HAP-1 (cell line): ENCODE measurements around the gene NOP56.

Experiments used
- DNase-seq, 2 experiments: peaks; one replicate each; pipeline ENCODE4 v3.0.0-alpha.2; 2016 to 2020; ENCODE audit warnings: low spot score in 2 of 2
- H3K27me3 ChIP-seq: fragments of 250-450 bp; sonication (Bioruptor Pico); 2 replicates; pipeline ENCODE4 v1.5.1; 2020; ENCODE audit warnings: low read depth, mild to moderate bottlenecking, moderate library complexity
- H3K36me3 ChIP-seq: fragments of 250-450 bp; sonication (Bioruptor Pico); replicated peaks from 2 replicates; pipeline ENCODE4 v1.5.1; 2020; ENCODE audit warnings: mild to moderate bottlenecking
- H3K4me1 ChIP-seq: fragments of 250-450 bp; sonication (Bioruptor Pico); 2 replicates; pipeline ENCODE4 v1.5.1; 2020; ENCODE audit warnings: mild to moderate bottlenecking
- H3K4me3 ChIP-seq: fragments of 250-450 bp; sonication (Bioruptor Pico); 2 replicates; pipeline ENCODE4 v1.5.1; 2020; ENCODE audit warnings: mild to moderate bottlenecking, moderate library complexity
- H3K9me3 ChIP-seq: fragments of 250-450 bp; sonication (Bioruptor Pico); 2 replicates; pipeline ENCODE4 v1.5.1; 2020; ENCODE audit warnings: mild to moderate bottlenecking, moderate library complexity
- in situ Hi-C: fragments of 300-500 bp; cut with MboI; formaldehyde crosslinking; loops from 3 replicates; pipeline ENCODE4 v1.14.3; 2020; ENCODE audit warnings: low sequenced_read_pairs, inconsistent platforms, mixed read lengths

The NOP56 gene

GRCh38 chr20:2654831-2655230, 2.4 kb downstream of the NOP56 start:
- Histone ChIP-seq H3K27me3 (no peaks in the 10 kb centered on the region), H3K4me3 (peak overlapping the region; percentile 97), H3K9me3 (no peaks in the 10 kb centered on the region), H3K4me1 (peaks cover 16% of the 10 kb centered on the region), H3K36me3 (peaks cover 74% of the 10 kb centered on the region)
- DNase-seq, result no peak
- in situ Hi-C loops, result no loop called here

GRCh38 chr20:2655331-2656116, 3.1 kb downstream of the NOP56 start:
- peak in 1 of 2 experiments; percentile 13 for DNase-seq
- H3K27me3 ChIP-seq, result no peaks in the 10 kb centered on the region
- no peak overlapping the region for H3K4me3 ChIP-seq
- peaks cover 81% of the 10 kb centered on the region for H3K36me3 ChIP-seq
- in situ Hi-C loops, result no loop called here
- peaks cover 13% of the 10 kb centered on the region for H3K4me1 ChIP-seq
- no peaks in the 10 kb centered on the region for H3K9me3 ChIP-seq

GRCh38 chr20:2656471-2657117, 4.2 kb downstream of the NOP56 start:
- Histone ChIP-seq H3K4me3 (no peak overlapping the region), H3K4me1 (peaks cover 10% of the 10 kb centered on the region), H3K9me3 (no peaks in the 10 kb centered on the region), H3K27me3 (no peaks in the 10 kb centered on the region), H3K36me3 (peaks cover 87% of the 10 kb centered on the region)
- in situ Hi-C loops, result no loop called here
- DNase-seq, result peak in 1 of 2 experiments; percentile 25

GRCh38 chr20:2657241-2657640, 4.8 kb downstream of the NOP56 start:
- Histone ChIP-seq H3K4me1 (peaks cover 10% of the 10 kb centered on the region), H3K36me3 (peaks cover 90% of the 10 kb centered on the region), H3K4me3 (no peak overlapping the region), H3K9me3 (no peaks in the 10 kb centered on the region), H3K27me3 (no peaks in the 10 kb centered on the region)
- peak in 1 of 2 experiments; percentile 22 for DNase-seq
- in situ Hi-C loops, result no loop called here

GRCh38 chr20:2657674-2658073, 5.2 kb downstream of the NOP56 start:
- H3K4me3 ChIP-seq, result no peak overlapping the region
- H3K9me3 ChIP-seq, result no peaks in the 10 kb centered on the region
- no peak for DNase-seq
- no peaks in the 10 kb centered on the region for H3K27me3 ChIP-seq
- peaks cover 92% of the 10 kb centered on the region for H3K36me3 ChIP-seq
- H3K4me1 ChIP-seq, result peaks cover 10% of the 10 kb centered on the region
- in situ Hi-C loops, result no loop called here

GRCh38 chr20:2658414-2659354, 6.3 kb downstream of the NOP56 start:
- peaks cover 14% of the 10 kb centered on the region for H3K4me1 ChIP-seq

GRCh38 chr20:2659547-2659946, 7.1 kb downstream of the NOP56 start:
- H3K27me3 ChIP-seq, result no peaks in the 10 kb centered on the region
- peaks cover 11% of the 10 kb centered on the region for H3K4me1 ChIP-seq
- no peak overlapping the region for H3K4me3 ChIP-seq
- H3K36me3 ChIP-seq, result peaks cover 75% of the 10 kb centered on the region
- H3K9me3 ChIP-seq, result no peaks in the 10 kb centered on the region
- DNase-seq, result peak in 1 of 2 experiments; percentile 15
- in situ Hi-C loops, result no loop called here

More at GRCh38 chr20:2658414-2659354, 6.3 kb downstream of the NOP56 start:
- peak; percentile 32 to 50 for DNase-seq
- no peak overlapping the region for H3K4me3 ChIP-seq
- in situ Hi-C loops, result no loop called here
- no peaks in the 10 kb centered on the region for H3K9me3 ChIP-seq
- no peaks in the 10 kb centered on the region for H3K27me3 ChIP-seq
- peaks cover 83% of the 10 kb centered on the region for H3K36me3 ChIP-seq

- no peak for DNase-seq
- in situ Hi-C loops, result no loop called here
- H3K27me3 ChIP-seq, result 0 out of 2 replicates have a peak, but pooled peaks cover 3% of the 10 kb centered on the region
- no peaks in the 10 kb centered on the region for H3K9me3 ChIP-seq
- H3K4me3 ChIP-seq, result peak overlapping the region; percentile 82
- peaks cover 10% of the 10 kb centered on the region for H3K4me1 ChIP-seq
- peaks cover 36% of the 10 kb centered on the region for H3K36me3 ChIP-seq
Measured at GRCh38 chr20:2663364-2663886, 11.0 kb downstream of the NOP56 start.

- in situ Hi-C loops, result no loop called here
- Histone ChIP-seq H3K27me3 (peaks cover 3% of the 10 kb centered on the region; the same call in 1 of the 2 replicates), H3K36me3 (peaks cover 29% of the 10 kb centered on the region), H3K4me3 (peak within 1 kb of the TSS; percentile 82), H3K4me1 (peaks cover 10% of the 10 kb centered on the region), H3K9me3 (no peaks in the 10 kb centered on the region)
- peak; percentile 86 to 90 for DNase-seq
Measured at GRCh38 chr20:2663887-2664719, 11.7 kb downstream of the NOP56 start, which contains the start of gene IDH3B. IDH3B (minus strand) TSS chr20:2664216; CDS start chr20:2664188, 28 bp downstream.

GRCh38 chr20:2671977-2672376, 19.5 kb downstream of the NOP56 start:
- DNase-seq, result peak in 1 of 2 experiments; percentile 27

GRCh38 chr20:2672446-2672845, 20.0 kb downstream of the NOP56 start:
- no peaks in the 10 kb centered on the region for H3K4me1 ChIP-seq
- no peak for DNase-seq
- no peak overlapping the region for H3K4me3 ChIP-seq
- no peaks in the 10 kb centered on the region for H3K36me3 ChIP-seq
- H3K27me3 ChIP-seq, result peaks cover 3% of the 10 kb centered on the region; the same call in 1 of the 2 replicates
- in situ Hi-C loops, result no loop called here
- no peaks in the 10 kb centered on the region for H3K9me3 ChIP-seq

More at GRCh38 chr20:2671977-2672376, 19.5 kb downstream of the NOP56 start:
- Histone ChIP-seq H3K4me1 (no peaks in the 10 kb centered on the region), H3K27me3 (peaks cover 3% of the 10 kb centered on the region; the same call in 1 of the 2 replicates), H3K4me3 (no peak overlapping the region), H3K9me3 (no peaks in the 10 kb centered on the region), H3K36me3 (no peaks in the 10 kb centered on the region)
- in situ Hi-C loops, result no loop called here

GRCh38 chr20:2673453-2673852, 21.0 kb downstream of the NOP56 start:
- in situ Hi-C loops, result no loop called here
- H3K36me3 ChIP-seq, result no peaks in the 10 kb centered on the region

More at GRCh38 chr20:2673453-2673852, 21.0 kb downstream of the NOP56 start:
- Histone ChIP-seq H3K9me3 (no peaks in the 10 kb centered on the region), H3K4me3 (no peak overlapping the region), H3K4me1 (no peaks in the 10 kb centered on the region), H3K27me3 (no peaks in the 10 kb centered on the region; the same call in 1 of the 2 replicates)
- DNase-seq, result no peak
